Measurements from ENCODE around the gene AKT1S1. TPM values are rescaled to one million over a fixed set of nuclear protein-coding genes. Genes with fewer than 3 reads are reported as not detected.

Gene AKT1S1
- total RNA-seq, 2 donors from 2014 or later, result 15.2 to 20.7 TPM

- no peaks in the 10 kb centered on the region for H3K9me3 ChIP-seq
- no peak for TF ChIP-seq CTCF (IDR thresholded peaks at IDR 0.05)
- peaks cover 6 to 30% of the 10 kb centered on the region in 2 donors for H3K4me1 ChIP-seq (ENCODE audit: control insufficient read depth in 1 of 2, low read depth in 2 of 2)
- no peaks in the 10 kb centered on the region for H3K27me3 ChIP-seq (replicated peaks; ENCODE audit: insufficient read depth)
- peak; percentile 32 for ATAC-seq (ENCODE audit: insufficient number of reproducible peaks, low FRiP score, low read depth)
- no peak for DNase-seq (ENCODE audit: low spot score)
- H3K4me3 ChIP-seq, result no peak overlapping the region
- peak overlapping the region; percentile 69 to 77 for H3K27ac ChIP-seq
- H3K36me3 ChIP-seq, result peaks cover 21% of the 10 kb centered on the region
Observed at GRCh38 chr19:49911381-49912145, 34.4 kb upstream of the AKT1S1 start.

- no peaks in the 10 kb centered on the region for H3K9me3 ChIP-seq
- no peaks in the 10 kb centered on the region for H3K27me3 ChIP-seq (replicated peaks; ENCODE audit: insufficient read depth)
- H3K4me1 ChIP-seq (ENCODE audit: control insufficient read depth in 1 of 2, low read depth in 2 of 2), result peaks cover 6 to 30% of the 10 kb centered on the region in 2 donors
- no peak for DNase-seq (ENCODE audit: low spot score)
- ATAC-seq (ENCODE audit: insufficient number of reproducible peaks, low FRiP score, low read depth), result no peak
- no peak for TF ChIP-seq CTCF (IDR thresholded peaks at IDR 0.05)
- no peak overlapping the region for H3K4me3 ChIP-seq
- peaks cover 21% of the 10 kb centered on the region for H3K36me3 ChIP-seq
- no peak overlapping the region for H3K27ac ChIP-seq
Observed at GRCh38 chr19:49910179-49910578, 33.0 kb upstream of the AKT1S1 start.

GRCh38 chr19:49908480-49909420 is 31.6 kb upstream of the AKT1S1 start:
- Histone ChIP-seq H3K27me3 (replicated peaks; ENCODE audit: insufficient read depth) (no peaks in the 10 kb centered on the region), H3K27ac (no peak overlapping the region), H3K4me3 (no peak overlapping the region), H3K36me3 (peaks cover 21% of the 10 kb centered on the region), H3K4me1 (ENCODE audit: control insufficient read depth in 1 of 2, low read depth in 2 of 2) (peaks cover 6 to 30% of the 10 kb centered on the region in 2 donors), H3K9me3 (no peaks in the 10 kb centered on the region)
- TF ChIP-seq CTCF (IDR thresholded peaks at IDR 0.05), result no peak
- DNase-seq (ENCODE audit: low spot score) (no peak), ATAC-seq (ENCODE audit: insufficient number of reproducible peaks, low FRiP score, low read depth) (no peak)

- Histone ChIP-seq H3K4me1 (ENCODE audit: control insufficient read depth in 1 of 2, low read depth in 2 of 2) (peaks cover 6 to 23% of the 10 kb centered on the region in 2 donors), H3K9me3 (no peaks in the 10 kb centered on the region), H3K36me3 (peaks cover 21% of the 10 kb centered on the region), H3K27ac (no peak overlapping the region), H3K27me3 (replicated peaks; ENCODE audit: insufficient read depth) (no peaks in the 10 kb centered on the region), H3K4me3 (no peak overlapping the region)
- no peak for TF ChIP-seq CTCF (IDR thresholded peaks at IDR 0.05)
- ATAC-seq (ENCODE audit: insufficient number of reproducible peaks, low FRiP score, low read depth) (no peak), DNase-seq (ENCODE audit: low spot score) (no peak)
Observed at GRCh38 chr19:49907745-49908446, 30.7 kb upstream of the AKT1S1 start.

Data from thoracic aorta (tissue), 2 donors.